Left renal cortex interstitium (tissue), 4 donors: Measurements from ENCODE around the gene MEX3A. TPM values are rescaled to one million over a fixed set of nuclear protein-coding genes. Genes with fewer than 3 reads are reported as not detected.
"Not testable (repeated sequence)": the region's sequence is repeated elsewhere in the genome, so short reads cannot be mapped to it uniquely, and the experiment has no call there.

Experiments used
- DNase-seq, 4 donors: peaks; one replicate each; pipeline ENCODE4 v3.0.0-alpha.2; 2013; ENCODE audit warnings: low read depth in 4 of 4, low spot score in 2 of 4, missing footprints in 1 of 4
- polyA plus RNA-seq, 4 donors: library from polyadenylated mRNA; unstranded; fragments of 120-200 nt; gene quantifications; one replicate each; pipeline ENCODE4 v1.2.1, GENCODE V29; 2013; ENCODE audit not compliant: insufficient read length in 4 of 4

The MEX3A gene
- 10 to 100 TPM; 40.9 to 53.6 (median 46.9) TPM for polyA plus RNA-seq

- peak in 2 of 4 donors; percentile 84 to 93 for DNase-seq
Measured at GRCh38 chr1:156082309-156083091, at the start of gene MEX3A. TSS of gene MEX3A (minus strand) at chr1:156082465. CDS start at chr1:156081998, 467 bp downstream.

GRCh38 chr1:156130578-156130942 is 48.3 kb upstream of the MEX3A start:
- DNase-seq = no peak

- no peak for DNase-seq
Measured at GRCh38 chr1:156129687-156130577, 47.7 kb upstream of the MEX3A start.

- DNase-seq = no peak
Measured at GRCh38 chr1:156128654-156129597, 46.7 kb upstream of the MEX3A start.

GRCh38 chr1:156128308-156128653 is 46.0 kb upstream of the MEX3A start:
- no peak for DNase-seq

- no peak for DNase-seq
Measured at GRCh38 chr1:156126630-156127534, 44.6 kb upstream of the MEX3A start.

GRCh38 chr1:156126043-156126629 is 43.9 kb upstream of the MEX3A start:
- DNase-seq = no peak

GRCh38 chr1:156125544-156125943 is 43.3 kb upstream of the MEX3A start:
- DNase-seq = not testable (repeated sequence)

GRCh38 chr1:156124557-156125483 is 42.6 kb upstream of the MEX3A start:
- no peak for DNase-seq

GRCh38 chr1:156123356-156124196 is 41.3 kb upstream of the MEX3A start:
- peak in 1 of 4 donors; percentile 78 for DNase-seq

GRCh38 chr1:156122519-156123355 is 40.5 kb upstream of the MEX3A start:
- no peak for DNase-seq

GRCh38 chr1:156122086-156122485 is 39.8 kb upstream of the MEX3A start:
- no peak for DNase-seq

GRCh38 chr1:156121457-156121856 is 39.2 kb upstream of the MEX3A start:
- DNase-seq = no peak

- DNase-seq = not testable (repeated sequence)
Measured at GRCh38 chr1:156121005-156121404, 38.7 kb upstream of the MEX3A start.

GRCh38 chr1:156120318-156120717 is 38.1 kb upstream of the MEX3A start:
- DNase-seq = no peak

- no peak for DNase-seq
Measured at GRCh38 chr1:156119503-156120209, 37.4 kb upstream of the MEX3A start.
